ENCODE data around the gene UBALD2. TPM values are rescaled to one million over a fixed set of nuclear protein-coding genes. Genes with fewer than 3 reads are reported as not detected.
A peak's percentile ranks its signal among the peaks of the same experiment; 100 is the strongest.

The UBALD2 gene
- total and polyA plus RNA-seq, 2 of the 13 experiments (the other 11 are each of a cell fraction or from before 2014, with no cell fraction given), result 3.3 to 89.7 TPM

GRCh38 chr17:76271669-76272540 is 6.8 kb downstream of the UBALD2 start (continued):
- TF ChIP-seq ZNF687 (CRISPR knock-in tag; IDR thresholded peaks at IDR 0.05) (peak; percentile 25), POLR2A (IDR thresholded peaks at IDR 0.05; ENCODE audit: insufficient read depth in 1 of 2, low read depth in 2 of 2, low read length in 2 of 2) (peak in 1 of 2 experiments; percentile 16; a peak in 2 of 4 replicates), PCBP1 (IDR thresholded peaks at IDR 0.05; ENCODE audit: borderline replicate concordance, low read depth, low read length) (peak; percentile 60; the same call in 1 of the 2 replicates), ZNF550 (CRISPR knock-in tag; IDR thresholded peaks at IDR 0.05; ENCODE audit: borderline replicate concordance) (no peak), ZBTB2 (CRISPR knock-in tag; IDR thresholded peaks at IDR 0.05; ENCODE audit: low read depth) (no peak), ZNF468 (CRISPR knock-in tag; IDR thresholded peaks at IDR 0.05) (no peak), PAF1 (CRISPR knock-in tag; IDR thresholded peaks at IDR 0.05) (peak; percentile 63; the same call in 1 of the 2 replicates), RXRA (CRISPR knock-in tag; IDR thresholded peaks at IDR 0.05) (0 out of 2 replicates have a peak, but pooled peaks have one; percentile 14), ZNF883 (CRISPR knock-in tag; IDR thresholded peaks at IDR 0.05; ENCODE audit: not compliant biosample characterization) (peak; percentile 57), NFKB2 (CRISPR knock-in tag; IDR thresholded peaks at IDR 0.05; ENCODE audit: borderline replicate concordance) (peak; percentile 29; the same call in 1 of the 2 replicates), EED (CRISPR knock-in tag; IDR thresholded peaks at IDR 0.05) (0 out of 2 replicates have a peak, but pooled peaks have one; percentile 10)

All from HepG2 (cell line).